Stimulated activated CD4-positive, alpha-beta T cell treated with anti-CD3 and anti-CD28 coated beads, Interleukin-15, amount 100 ng/mL, for 1 hour (primary cell): Measurements from ENCODE around the gene TAPBPL.
"Not testable (repeated sequence)": the region's sequence is repeated elsewhere in the genome, so short reads cannot be mapped to it uniquely, and the experiment has no call there.

Experiments
- DNase-seq, 2 donors: peaks; one replicate each; pipeline ENCODE4 v3.0.0-alpha.2; 2020; ENCODE audit warnings: low read depth in 1 of 2, low spot score in 1 of 2

The TAPBPL gene

GRCh38 chr12:6451348-6452244, at the start of gene TAPBPL:
Gene TAPBPL (plus strand): TSS chr12:6452042. CDS start chr12:6452249, 207 bp downstream.
- peak; percentile 55 to 61 for DNase-seq

GRCh38 chr12:6404390-6404789, 47.5 kb upstream of the TAPBPL start:
- no peak for DNase-seq

GRCh38 chr12:6405963-6406362, 45.9 kb upstream of the TAPBPL start:
- no peak for DNase-seq

GRCh38 chr12:6407236-6407954, 44.4 kb upstream of the TAPBPL start:
- no peak for DNase-seq

- no peak for DNase-seq
Observed at GRCh38 chr12:6416596-6416995, 35.2 kb upstream of the TAPBPL start.

GRCh38 chr12:6418796-6419195, 33.0 kb upstream of the TAPBPL start:
- DNase-seq, result no peak

- DNase-seq, result no peak
Observed at GRCh38 chr12:6420364-6420763, 31.5 kb upstream of the TAPBPL start.

GRCh38 chr12:6423267-6424007, 28.4 kb upstream of the TAPBPL start:
- peak; percentile 49 to 50 for DNase-seq

GRCh38 chr12:6424008-6424347, 27.9 kb upstream of the TAPBPL start:
- no peak for DNase-seq

GRCh38 chr12:6424866-6425265, 27.0 kb upstream of the TAPBPL start:
- DNase-seq, result no peak

GRCh38 chr12:6425590-6426531, 26.0 kb upstream of the TAPBPL start:
- DNase-seq, result no peak

- DNase-seq, result peak; percentile 68 to 82
Observed at GRCh38 chr12:6426882-6427671, 24.8 kb upstream of the TAPBPL start.

GRCh38 chr12:6427796-6428195, 24.0 kb upstream of the TAPBPL start:
- DNase-seq, result not testable (repeated sequence)

GRCh38 chr12:6428326-6428725, 23.5 kb upstream of the TAPBPL start:
- DNase-seq, result no peak

- no peak for DNase-seq
Observed at GRCh38 chr12:6430124-6430989, 21.5 kb upstream of the TAPBPL start.

GRCh38 chr12:6432991-6433390, 18.9 kb upstream of the TAPBPL start:
- no peak for DNase-seq

GRCh38 chr12:6434205-6435140, 17.4 kb upstream of the TAPBPL start:
- DNase-seq, result no peak
